IMR-90 (cell line): ENCODE measurements around the gene SLC1A7. TPM values are rescaled to one million over a fixed set of nuclear protein-coding genes. Genes with fewer than 3 reads are reported as not detected.

Experiments used
- ATAC-seq: fragments of 200-7000 bp; cut with Tn5 transposase; 2 replicates; pipeline ENCODE4 v1.9.1; 2020; ENCODE audit warnings: low read depth, mild to moderate bottlenecking, moderate library complexity
- BruUV-seq: library from RNA; stranded (reverse); fragments of 400-500 nt; replicated peaks from 2 replicates; lab custom pipeline; 2021; lab: Mats Ljungman, UMichigan
- CTCF ChIA-PET: fragments of 300-600 bp; formaldehyde crosslinking; extraction: SDS; loops from one replicate; lab custom pipeline; 2021; ENCODE audit warnings: antibody characterized with exemption; lab: Yijun Ruan, JAX
- POLR2A ChIA-PET: fragments of 300-600 bp; sonication (Branson Sonifier 250); formaldehyde crosslinking; loops from one replicate; lab custom pipeline; 2022; ENCODE audit warnings: antibody characterized with exemption; ENCODE audit not compliant: unreplicated experiment; lab: Charles Lee
- DNase-seq: peaks from one replicate; pipeline ENCODE4 v3.0.0; 2013
- H2AFZ ChIP-seq: replicated peaks from 2 replicates; pipeline ENCODE3; 2013; ENCODE audit warnings: low read length, mild to moderate bottlenecking; ENCODE audit not compliant: poor library complexity
- H2AK5ac ChIP-seq: 2 replicates; pipeline ENCODE4 v1.6.1; 2013; ENCODE audit warnings: low read depth, low read length, inconsistent platforms
- H2AK9ac ChIP-seq: replicated peaks from 2 replicates; pipeline ENCODE3; 2013; ENCODE audit warnings: mild to moderate bottlenecking, low read depth, low read length, moderate library complexity; ENCODE audit not compliant: poor library complexity
- H2BK120ac ChIP-seq: 2 replicates; pipeline ENCODE4 v1.6.1; 2013; ENCODE audit warnings: low read depth, low read length, inconsistent platforms
- H2BK15ac ChIP-seq: 3 replicates; pipeline ENCODE4 v1.6.1; 2013; ENCODE audit warnings: low read depth, low read length, inconsistent platforms
- H2BK20ac ChIP-seq: 2 replicates; pipeline ENCODE4 v1.6.1; 2013; ENCODE audit warnings: low read depth, mild to moderate bottlenecking, inconsistent platforms, low read length, moderate library complexity
- H2BK5ac ChIP-seq: 2 replicates; pipeline ENCODE4 v1.6.1; 2013; ENCODE audit warnings: mild to moderate bottlenecking, low read depth, low read length, inconsistent platforms; ENCODE audit not compliant: poor library complexity, severe bottlenecking
- H3K14ac ChIP-seq: replicated peaks from 2 replicates; pipeline ENCODE4 v1.6.1; 2013; ENCODE audit warnings: low read depth, low read length, inconsistent platforms
- H3K18ac ChIP-seq: 2 replicates; pipeline ENCODE4 v1.6.1; 2013; ENCODE audit warnings: low read depth, low read length, control low read depth
- H3K23ac ChIP-seq: 2 replicates; pipeline ENCODE4 v1.6.1; 2013; ENCODE audit warnings: low read depth, low read length, inconsistent platforms
- H3K27ac ChIP-seq: 2 replicates; pipeline ENCODE4 v1.5.1; 2013; ENCODE audit warnings: mild to moderate bottlenecking, control low read depth, low read length; ENCODE audit not compliant: insufficient read depth
- H3K27me3 ChIP-seq: 2 replicates; pipeline ENCODE4 v1.6.1; 2013; ENCODE audit warnings: low read length; ENCODE audit not compliant: control insufficient read depth, insufficient read depth
- H3K36me3 ChIP-seq: 2 replicates; pipeline ENCODE4 v1.6.1; 2013; ENCODE audit warnings: low read length, mixed read lengths; ENCODE audit not compliant: control insufficient read depth, insufficient read depth
- H3K4ac ChIP-seq: 2 replicates; pipeline ENCODE4 v1.6.1; 2013; ENCODE audit warnings: low read depth, low read length, inconsistent platforms
- H3K4me1 ChIP-seq: 2 replicates; pipeline ENCODE4 v1.6.1; 2013; ENCODE audit warnings: low read length, mixed read lengths; ENCODE audit not compliant: control insufficient read depth, insufficient read depth
- H3K4me2 ChIP-seq: 2 replicates; pipeline ENCODE4 v1.6.1; 2013; ENCODE audit warnings: low read depth, mild to moderate bottlenecking, control low read depth, low read length, moderate library complexity
- H3K4me3 ChIP-seq: 2 replicates; pipeline ENCODE4 v1.5.1; 2013; ENCODE audit warnings: low read depth, mild to moderate bottlenecking, control low read depth, low read length, moderate library complexity; ENCODE audit not compliant: insufficient read depth
- H3K56ac ChIP-seq: 2 replicates; pipeline ENCODE4 v1.6.1; 2013; ENCODE audit warnings: low read length, inconsistent platforms; ENCODE audit not compliant: insufficient read depth; ENCODE audit errors: extremely low read depth
- H3K79me1 ChIP-seq, 2 experiments: 2 replicates each; pipeline ENCODE4 v1.6.1; 2013; ENCODE audit warnings: low read length in 2 of 2, inconsistent platforms in 1 of 2, low read depth in 1 of 2
- H3K9ac ChIP-seq: 2 replicates; pipeline ENCODE4 v1.6.1; 2013; ENCODE audit warnings: low read depth, low read length, control low read depth
- H3K9me1 ChIP-seq: 2 replicates; pipeline ENCODE4 v1.6.1; 2013; ENCODE audit warnings: low read length, inconsistent platforms; ENCODE audit not compliant: insufficient read depth
- H3K9me3 ChIP-seq: 2 replicates; pipeline ENCODE4 v1.6.1; 2013; ENCODE audit warnings: low read length; ENCODE audit not compliant: control insufficient read depth, insufficient read depth
- H4K20me1 ChIP-seq: 2 replicates; pipeline ENCODE4 v1.6.1; 2013; ENCODE audit warnings: low read length, inconsistent platforms; ENCODE audit not compliant: insufficient read depth
- H4K5ac ChIP-seq: 2 replicates; pipeline ENCODE4 v1.6.1; 2013; ENCODE audit warnings: mild to moderate bottlenecking, low read depth, low read length, control low read depth
- H4K8ac ChIP-seq, 2 experiments: 2 replicates each; pipeline ENCODE4 v1.6.1; 2013; ENCODE audit warnings: low read depth in 2 of 2, low read length in 2 of 2, control low read depth in 1 of 2, inconsistent platforms in 1 of 2
- H4K91ac ChIP-seq: 2 replicates; pipeline ENCODE4 v1.6.1; 2013; ENCODE audit warnings: low read depth, low read length, inconsistent platforms; ENCODE audit not compliant: insufficient read depth
- ELK1 ChIP-seq: fragments of 150-350 bp; IDR thresholded peaks from 2 replicates; pipeline ENCODE4 v1.6.1; 2016; ENCODE audit warnings: low read depth, mild to moderate bottlenecking, low read length, moderate library complexity, borderline replicate concordance
- MAFK ChIP-seq: IDR thresholded peaks from 2 replicates; pipeline ENCODE4 v1.6.1; 2012; ENCODE audit warnings: low read depth, low read length, improper control_type of control experiment
- USF2 ChIP-seq: fragments of 150-350 bp; IDR thresholded peaks from 2 replicates; pipeline ENCODE4 v1.6.1; 2017; ENCODE audit warnings: mild to moderate bottlenecking, antibody characterized with exemption, low read length, low read depth
- WGBS, 2 experiments: methylation state at CpG; one replicate each; pipeline versions ENCODE4 v1.1.5 to v1.1.7; 2013; ENCODE audit warnings: missing lambda C conversion rate in 2 of 2; ENCODE audit not compliant: insufficient read length in 1 of 2; ENCODE audit errors: extremely low coverage in 2 of 2; 5-methylcytosine and 5-hydroxymethylcytosine counted together
- dilution Hi-C: fragments of 300-500 bp; cut with HindIII; formaldehyde crosslinking; loops from one replicate; pipeline ENCODE4 v1.14.3; 2018; ENCODE audit warnings: low sequenced_read_pairs; ENCODE audit not compliant: unreplicated experiment
- in situ Hi-C: fragments of 300-500 bp; cut with MboI; formaldehyde crosslinking; loops from 3 replicates; pipeline ENCODE4 v1.14.3; 2019; ENCODE audit warnings: low sequenced_read_pairs, inconsistent platforms, mixed read lengths
- intact Hi-C: fragments of 100-400 bp; cut with micrococcal nuclease; formaldehyde crosslinking; loops from 2 replicates; pipeline ENCODE4 v1.10.0; 2022
- polyA plus RNA-seq, 3 experiments: library from polyadenylated mRNA; depleted of rRNA; stranded (reverse); fragments of >200 nt; gene quantifications; 2 replicates each; pipeline ENCODE4 v1.2.3, GENCODE V29; 2012; ENCODE audit warnings: low replicate concordance in 1 of 3
- total RNA-seq: library from RNA; depleted of rRNA; stranded (reverse); fragments of >200 nt; gene quantifications from 2 replicates; pipeline ENCODE4 v1.2.3, GENCODE V29; 2012

SLC1A7 gene
- total and polyA plus RNA-seq, 2 of the 4 experiments (the other 2 are of a cell fraction): 0.05 TPM; not detected in 1

GRCh38 chr1:53046930-53047329 lies 95.5 kb downstream of the SLC1A7 start:
- BruUV-seq: no TSS peak
- Histone ChIP-seq H3K23ac (peak overlapping the region; percentile 94), H3K4me1 (peaks cover 20% of the 10 kb centered on the region), H3K9me1 (peaks cover 15% of the 10 kb centered on the region), H3K18ac (peak overlapping the region; percentile 69), H2AK9ac (peak overlapping the region; percentile 2), H2BK20ac (peak overlapping the region; percentile 90), H3K4me2 (no peak overlapping the region), H4K91ac (peak overlapping the region; percentile 89), H2BK15ac (peak overlapping the region; percentile 67), H2AFZ (peak overlapping the region; percentile 62), H3K27ac (peak overlapping the region; percentile 15), H4K5ac (peak overlapping the region; percentile 78), H2BK120ac (peak overlapping the region; percentile 79), H3K36me3 (peaks cover 8% of the 10 kb centered on the region), H3K56ac (no peak overlapping the region; the same call in 1 of the 2 replicates), H3K27me3 (no peaks in the 10 kb centered on the region), H3K9me3 (no peaks in the 10 kb centered on the region), H3K9ac (no peak overlapping the region), H4K20me1 (no peaks in the 10 kb centered on the region), H3K14ac (peak overlapping the region; percentile 97), H2AK5ac (peak overlapping the region; percentile 92), H4K8ac (peak overlapping the region; percentile 77 to 88), H3K4me3 (no peak overlapping the region), H2BK5ac (peak overlapping the region; percentile 61), H3K79me1 (peaks cover 2 to 40% of the 10 kb centered on the region in 2 experiments; a peak in 3 of 4 replicates), H3K4ac (peak overlapping the region; percentile 81)
- dilution Hi-C loops: no loop called here
- peak; percentile 69; the same call in 1 of the 2 replicates for TF ChIP-seq USF2
- TF ChIP-seq ELK1: no peak
- no peak for TF ChIP-seq MAFK
- POLR2A ChIA-PET: no interaction called here
- intact Hi-C loops: no loop called here
- ATAC-seq: no peak
- no CpG with 5 or more reads among the region's 2 CpGs for WGBS, 2 experiments
- in situ Hi-C loops: no loop called here
- peak; percentile 64 for DNase-seq
- CTCF ChIA-PET: no interaction called here
